ENCODE data around the gene CEPT1. TPM values are rescaled to one million over a fixed set of nuclear protein-coding genes. Genes with fewer than 3 reads are reported as not detected.

Gene CEPT1
- polyA plus RNA-seq, 1 donor from 2014 or later = 49.1 TPM

GRCh38 chr1:111196213-111196612 lies 56.2 kb downstream of the CEPT1 start:
- no peak overlapping the region for H3K4me3 ChIP-seq (ENCODE audit: low read length)
- H3K9me2 ChIP-seq (ENCODE audit: insufficient read depth, low read length) = no peaks in the 10 kb centered on the region
- no peak overlapping the region for H3K4me2 ChIP-seq (ENCODE audit: low read length)
- H3F3A ChIP-seq (ENCODE audit: insufficient read depth, low read length, poor library complexity, severe bottlenecking) = no peaks in the 10 kb centered on the region
- no peaks in the 10 kb centered on the region for H3K27me3 ChIP-seq (ENCODE audit: insufficient read depth, low read depth, low read length)
- H4K20me1 ChIP-seq (ENCODE audit: insufficient read depth) = no peaks in the 10 kb centered on the region
- H2AFZ ChIP-seq (ENCODE audit: low read depth, low read length) = no peak overlapping the region
- TF ChIP-seq TAF1 (IDR thresholded peaks at IDR 0.05; ENCODE audit: low read depth) (no peak), POLR2AphosphoS5 (IDR thresholded peaks at IDR 0.05) (no peak), EZH2 (IDR thresholded peaks at IDR 0.05; ENCODE audit: borderline replicate concordance, insufficient read depth, low read length, poor library complexity, severe bottlenecking) (no peak), MXI1 (conservative IDR thresholded peaks at IDR 0.05; ENCODE audit: poor library complexity, severe bottlenecking) (no peak), RAD21 (conservative IDR thresholded peaks at IDR 0.05) (no peak), EP300 (conservative IDR thresholded peaks at IDR 0.05; ENCODE audit: poor library complexity, severe bottlenecking) (no peak), SMC3 (conservative IDR thresholded peaks at IDR 0.05; ENCODE audit: poor library complexity) (no peak)
- TF ChIP-seq, protein P1, sequence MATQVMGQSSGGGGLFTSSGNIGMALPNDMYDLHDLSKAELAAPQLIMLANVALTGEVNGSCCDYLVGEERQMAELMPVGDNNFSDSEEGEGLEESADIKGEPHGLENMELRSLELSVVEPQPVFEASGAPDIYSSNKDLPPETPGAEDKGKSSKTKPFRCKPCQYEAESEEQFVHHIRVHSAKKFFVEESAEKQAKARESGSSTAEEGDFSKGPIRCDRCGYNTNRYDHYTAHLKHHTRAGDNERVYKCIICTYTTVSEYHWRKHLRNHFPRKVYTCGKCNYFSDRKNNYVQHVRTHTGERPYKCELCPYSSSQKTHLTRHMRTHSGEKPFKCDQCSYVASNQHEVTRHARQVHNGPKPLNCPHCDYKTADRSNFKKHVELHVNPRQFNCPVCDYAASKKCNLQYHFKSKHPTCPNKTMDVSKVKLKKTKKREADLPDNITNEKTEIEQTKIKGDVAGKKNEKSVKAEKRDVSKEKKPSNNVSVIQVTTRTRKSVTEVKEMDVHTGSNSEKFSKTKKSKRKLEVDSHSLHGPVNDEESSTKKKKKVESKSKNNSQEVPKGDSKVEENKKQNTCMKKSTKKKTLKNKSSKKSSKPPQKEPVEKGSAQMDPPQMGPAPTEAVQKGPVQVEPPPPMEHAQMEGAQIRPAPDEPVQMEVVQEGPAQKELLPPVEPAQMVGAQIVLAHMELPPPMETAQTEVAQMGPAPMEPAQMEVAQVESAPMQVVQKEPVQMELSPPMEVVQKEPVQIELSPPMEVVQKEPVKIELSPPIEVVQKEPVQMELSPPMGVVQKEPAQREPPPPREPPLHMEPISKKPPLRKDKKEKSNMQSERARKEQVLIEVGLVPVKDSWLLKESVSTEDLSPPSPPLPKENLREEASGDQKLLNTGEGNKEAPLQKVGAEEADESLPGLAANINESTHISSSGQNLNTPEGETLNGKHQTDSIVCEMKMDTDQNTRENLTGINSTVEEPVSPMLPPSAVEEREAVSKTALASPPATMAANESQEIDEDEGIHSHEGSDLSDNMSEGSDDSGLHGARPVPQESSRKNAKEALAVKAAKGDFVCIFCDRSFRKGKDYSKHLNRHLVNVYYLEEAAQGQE (IDR thresholded peaks at IDR 0.05; ENCODE audit: borderline replicate concordance) = no peak
- TF ChIP-seq, protein P2, sequence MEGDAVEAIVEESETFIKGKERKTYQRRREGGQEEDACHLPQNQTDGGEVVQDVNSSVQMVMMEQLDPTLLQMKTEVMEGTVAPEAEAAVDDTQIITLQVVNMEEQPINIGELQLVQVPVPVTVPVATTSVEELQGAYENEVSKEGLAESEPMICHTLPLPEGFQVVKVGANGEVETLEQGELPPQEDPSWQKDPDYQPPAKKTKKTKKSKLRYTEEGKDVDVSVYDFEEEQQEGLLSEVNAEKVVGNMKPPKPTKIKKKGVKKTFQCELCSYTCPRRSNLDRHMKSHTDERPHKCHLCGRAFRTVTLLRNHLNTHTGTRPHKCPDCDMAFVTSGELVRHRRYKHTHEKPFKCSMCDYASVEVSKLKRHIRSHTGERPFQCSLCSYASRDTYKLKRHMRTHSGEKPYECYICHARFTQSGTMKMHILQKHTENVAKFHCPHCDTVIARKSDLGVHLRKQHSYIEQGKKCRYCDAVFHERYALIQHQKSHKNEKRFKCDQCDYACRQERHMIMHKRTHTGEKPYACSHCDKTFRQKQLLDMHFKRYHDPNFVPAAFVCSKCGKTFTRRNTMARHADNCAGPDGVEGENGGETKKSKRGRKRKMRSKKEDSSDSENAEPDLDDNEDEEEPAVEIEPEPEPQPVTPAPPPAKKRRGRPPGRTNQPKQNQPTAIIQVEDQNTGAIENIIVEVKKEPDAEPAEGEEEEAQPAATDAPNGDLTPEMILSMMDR (IDR thresholded peaks at IDR 0.05; ENCODE audit: poor library complexity, severe bottlenecking) = no peak
- no peak overlapping the region for H3K9ac ChIP-seq (ENCODE audit: low read length)
- no peaks in the 10 kb centered on the region for H3K79me2 ChIP-seq (replicated peaks; ENCODE audit: insufficient read depth, low read length)
- no peaks in the 10 kb centered on the region for H3K36me3 ChIP-seq (ENCODE audit: insufficient read depth, low read length)
- no peak overlapping the region for H3K27ac ChIP-seq (ENCODE audit: low read length)
- H3K9me3 ChIP-seq (ENCODE audit: low read length) = no peaks in the 10 kb centered on the region

DNA sequence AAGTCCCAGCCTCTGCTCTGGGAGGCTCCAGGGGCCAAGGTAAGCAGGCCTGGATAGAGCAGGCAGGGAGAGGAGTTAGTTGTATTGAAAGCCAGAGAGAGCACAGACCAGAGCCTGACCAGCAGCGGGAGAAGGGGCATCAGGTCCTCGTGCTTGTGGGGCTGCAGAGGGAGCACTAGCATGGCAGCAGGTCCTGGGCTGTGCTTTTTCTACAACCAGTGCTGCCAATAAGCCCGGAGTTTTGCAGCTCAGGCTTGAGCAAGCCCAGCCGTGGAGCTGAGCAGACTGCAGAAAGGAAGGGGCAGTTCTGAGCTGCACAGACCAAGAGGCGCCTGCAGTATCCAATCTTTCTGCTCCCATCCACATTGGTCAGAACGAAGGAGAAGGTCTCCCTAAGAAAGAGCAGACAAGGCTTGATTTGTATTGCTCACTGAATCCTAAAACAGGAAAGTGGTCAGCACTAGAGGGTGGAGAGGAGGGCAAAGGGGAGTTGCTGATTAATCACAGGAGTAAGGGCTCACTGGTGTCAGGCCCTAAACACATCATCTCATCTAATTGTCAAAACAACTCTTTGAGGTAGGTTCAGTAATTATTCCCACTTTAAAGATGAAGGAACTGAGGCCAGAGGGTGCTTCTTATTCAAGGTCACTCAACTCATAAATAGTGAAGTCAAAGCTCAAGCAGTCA lies 57.7 kb downstream of the CEPT1 start:
- Histone ChIP-seq H3K9me2 (ENCODE audit: insufficient read depth, low read length) (no peaks in the 10 kb centered on the region), H3K79me2 (replicated peaks; ENCODE audit: insufficient read depth, low read length) (no peaks in the 10 kb centered on the region), H3K9ac (ENCODE audit: low read length) (no peak overlapping the region), H3K4me2 (ENCODE audit: low read length) (no peak overlapping the region), H3K27me3 (ENCODE audit: insufficient read depth, low read depth, low read length) (peaks cover 4% of the 10 kb centered on the region), H3K9me3 (ENCODE audit: low read length) (no peaks in the 10 kb centered on the region), H3K27ac (ENCODE audit: low read length) (no peak overlapping the region), H3K36me3 (ENCODE audit: insufficient read depth, low read length) (no peaks in the 10 kb centered on the region), H4K20me1 (ENCODE audit: insufficient read depth) (no peaks in the 10 kb centered on the region), H3K4me3 (ENCODE audit: low read length) (no peak overlapping the region), H3F3A (ENCODE audit: insufficient read depth, low read length, poor library complexity, severe bottlenecking) (no peaks in the 10 kb centered on the region), H2AFZ (ENCODE audit: low read depth, low read length) (no peak overlapping the region)
- TF ChIP-seq TAF1 (IDR thresholded peaks at IDR 0.05; ENCODE audit: low read depth) = no peak
- no peak for TF ChIP-seq POLR2AphosphoS5 (IDR thresholded peaks at IDR 0.05)
- TF ChIP-seq MXI1 (conservative IDR thresholded peaks at IDR 0.05; ENCODE audit: poor library complexity, severe bottlenecking) = no peak
- TF ChIP-seq SMC3 (conservative IDR thresholded peaks at IDR 0.05; ENCODE audit: poor library complexity) = no peak
- TF ChIP-seq EP300 (conservative IDR thresholded peaks at IDR 0.05; ENCODE audit: poor library complexity, severe bottlenecking) = no peak
- TF ChIP-seq RAD21 (conservative IDR thresholded peaks at IDR 0.05) = no peak
- TF ChIP-seq, protein P2 (IDR thresholded peaks at IDR 0.05; ENCODE audit: poor library complexity, severe bottlenecking) = no peak
